GM19372 (cell line): ENCODE measurements around the gene PNMA8B.

Source experiments
- ATAC-seq: cut with Tn5 transposase; IDR thresholded peaks from one replicate; pipeline ENCODE4 v1.9.1; 2021; ENCODE audit warnings: mild to moderate bottlenecking, low read depth, moderate library complexity; ENCODE audit not compliant: unreplicated experiment

Gene PNMA8B

GRCh38 chr19:46460981-46461380, 34.7 kb downstream of the PNMA8B start:
- ATAC-seq: no peak

- ATAC-seq: no peak
These were observed 35.6 kb downstream of the PNMA8B start for GRCh38 chr19:46460055-46460454.

GRCh38 chr19:46456930-46457329, 38.7 kb downstream of the PNMA8B start:
- ATAC-seq: no peak

GRCh38 chr19:46454244-46454643, 41.4 kb downstream of the PNMA8B start:
- ATAC-seq: no peak

DNA sequence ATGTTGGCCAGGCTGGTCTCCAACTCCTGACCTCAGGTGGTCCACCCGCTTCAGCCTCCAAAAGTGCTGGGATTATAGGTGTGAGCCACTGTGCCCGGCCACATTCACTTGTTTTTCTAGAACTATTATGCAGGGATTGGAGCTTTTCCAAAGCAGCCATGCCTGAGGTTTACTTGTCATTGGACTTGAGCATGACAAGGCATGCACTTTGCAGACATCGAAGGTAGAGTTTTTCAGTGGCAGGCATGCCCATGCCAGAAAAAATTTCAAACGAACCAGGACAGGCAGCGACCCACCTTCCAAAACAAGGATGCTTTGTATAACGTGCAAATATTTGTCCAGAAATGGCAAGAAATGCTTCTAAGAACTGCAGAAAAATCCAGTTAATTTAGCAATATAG, 42.0 kb downstream of the PNMA8B start:
- no peak for ATAC-seq

DNA sequence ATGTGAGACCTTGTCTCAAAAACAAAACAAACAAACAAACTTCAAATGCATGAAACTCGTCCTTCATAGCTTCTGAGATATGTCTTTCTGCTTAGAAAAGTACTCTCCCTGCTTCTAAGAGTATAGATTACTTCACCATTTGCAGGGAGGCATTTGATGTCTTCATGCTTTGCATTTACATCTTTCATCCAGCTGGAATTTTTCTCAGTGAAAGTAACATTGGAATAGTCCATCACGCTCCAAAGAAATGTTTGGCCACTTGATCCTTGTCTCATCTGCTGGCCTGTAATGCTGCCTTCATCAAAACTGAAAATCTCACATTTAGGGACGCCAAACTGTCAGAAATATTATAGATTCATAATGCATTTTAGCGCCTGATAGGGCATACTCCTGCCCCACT, 43.5 kb downstream of the PNMA8B start:
- ATAC-seq: no peak

DNA sequence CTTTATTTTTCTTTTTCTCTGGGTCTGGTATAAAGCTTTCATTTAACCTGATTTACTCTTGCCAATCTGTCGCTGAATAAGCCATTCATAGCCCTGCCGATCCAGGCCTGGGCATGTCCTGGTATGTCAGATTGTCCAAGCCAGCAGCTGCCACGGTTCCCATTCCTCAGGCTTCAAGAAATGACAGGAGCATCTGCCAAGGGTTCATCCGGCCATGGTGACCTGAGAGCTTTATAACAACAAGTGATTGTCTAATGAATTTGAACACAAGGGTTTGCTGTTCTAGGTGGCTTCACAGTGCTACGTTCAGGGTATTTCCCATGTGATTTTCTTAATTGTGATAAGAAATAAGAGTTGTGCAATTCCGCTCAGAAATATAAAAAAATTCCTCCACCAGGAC, 44.3 kb downstream of the PNMA8B start:
- ATAC-seq: no peak

DNA sequence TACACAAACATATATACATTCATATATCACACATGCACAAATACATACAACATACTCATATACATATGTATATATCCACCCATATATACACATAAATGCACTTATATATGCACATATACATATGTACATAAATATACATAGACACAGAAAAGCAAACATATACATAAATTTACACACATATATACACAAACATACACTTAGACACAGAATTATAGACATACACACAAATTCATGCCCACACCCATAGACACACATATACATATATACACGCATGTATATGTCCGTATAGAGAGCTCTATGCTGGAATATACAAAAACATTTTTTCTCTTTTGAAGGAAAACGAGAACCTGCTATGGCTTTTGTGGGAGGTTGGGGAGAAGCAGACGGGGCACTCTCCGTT, 44.9 kb downstream of the PNMA8B start:
- ATAC-seq: no peak

DNA sequence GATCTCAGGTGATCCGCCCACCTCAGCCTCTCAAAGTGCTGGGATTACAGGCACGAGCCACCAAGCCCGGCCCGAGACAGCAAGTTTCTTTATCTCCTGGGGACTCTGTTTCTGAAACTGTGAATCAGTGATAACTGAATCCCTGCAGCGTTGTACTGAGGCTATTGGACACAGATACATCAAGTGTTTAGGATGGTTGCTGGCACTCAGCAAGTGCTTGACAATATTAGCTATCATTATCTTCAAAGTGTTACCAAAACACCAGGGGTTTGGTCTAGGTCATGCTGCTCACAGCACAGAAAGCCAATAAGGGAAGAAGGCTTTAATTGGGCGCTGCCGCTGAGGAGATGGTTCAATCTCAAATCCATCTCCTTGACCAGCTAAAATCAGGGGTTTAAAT, 46.4 kb downstream of the PNMA8B start:
- ATAC-seq: no peak

DNA sequence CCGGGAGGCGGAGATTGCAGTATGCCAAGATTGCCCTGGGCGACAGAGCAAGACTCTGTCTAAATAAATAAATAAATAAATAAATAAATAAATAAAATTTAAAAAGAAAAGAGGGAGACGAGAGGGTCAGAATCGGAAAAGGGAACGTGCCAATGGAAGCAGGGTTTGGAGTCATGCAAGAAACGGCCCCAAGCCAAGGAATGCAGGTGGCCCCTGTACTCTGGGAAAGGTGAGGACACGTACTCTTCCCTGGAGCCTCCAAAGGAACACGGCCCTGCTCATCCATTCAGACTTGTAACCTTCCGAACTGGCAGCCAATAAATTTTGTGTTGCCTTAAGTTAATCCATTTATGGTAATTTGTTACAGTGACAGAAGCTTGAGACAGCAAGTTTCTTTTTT, 47.1 kb downstream of the PNMA8B start:
- ATAC-seq: no peak

- no peak for ATAC-seq
These were observed 47.8 kb downstream of the PNMA8B start for GRCh38 chr19:46447824-46448223.

- no peak for ATAC-seq
These were observed 48.7 kb downstream of the PNMA8B start for GRCh38 chr19:46447006-46447405.

- no peak for ATAC-seq
These were observed 49.6 kb downstream of the PNMA8B start for GRCh38 chr19:46446021-46446420.

GRCh38 chr19:46442808-46443450, 52.7 kb downstream of the PNMA8B start:
- no peak for ATAC-seq

GRCh38 chr19:46441866-46442265, 53.8 kb downstream of the PNMA8B start:
- ATAC-seq: no peak
